HPDE6-E6E7 (cell line): ENCODE measurements around the gene LCA5L.

Source experiments
- DNase-seq: peaks from one replicate; pipeline ENCODE4 v3.0.0; 2011; ENCODE audit warnings: missing footprints; ENCODE audit errors: extremely low spot score

Gene LCA5L

DNA sequence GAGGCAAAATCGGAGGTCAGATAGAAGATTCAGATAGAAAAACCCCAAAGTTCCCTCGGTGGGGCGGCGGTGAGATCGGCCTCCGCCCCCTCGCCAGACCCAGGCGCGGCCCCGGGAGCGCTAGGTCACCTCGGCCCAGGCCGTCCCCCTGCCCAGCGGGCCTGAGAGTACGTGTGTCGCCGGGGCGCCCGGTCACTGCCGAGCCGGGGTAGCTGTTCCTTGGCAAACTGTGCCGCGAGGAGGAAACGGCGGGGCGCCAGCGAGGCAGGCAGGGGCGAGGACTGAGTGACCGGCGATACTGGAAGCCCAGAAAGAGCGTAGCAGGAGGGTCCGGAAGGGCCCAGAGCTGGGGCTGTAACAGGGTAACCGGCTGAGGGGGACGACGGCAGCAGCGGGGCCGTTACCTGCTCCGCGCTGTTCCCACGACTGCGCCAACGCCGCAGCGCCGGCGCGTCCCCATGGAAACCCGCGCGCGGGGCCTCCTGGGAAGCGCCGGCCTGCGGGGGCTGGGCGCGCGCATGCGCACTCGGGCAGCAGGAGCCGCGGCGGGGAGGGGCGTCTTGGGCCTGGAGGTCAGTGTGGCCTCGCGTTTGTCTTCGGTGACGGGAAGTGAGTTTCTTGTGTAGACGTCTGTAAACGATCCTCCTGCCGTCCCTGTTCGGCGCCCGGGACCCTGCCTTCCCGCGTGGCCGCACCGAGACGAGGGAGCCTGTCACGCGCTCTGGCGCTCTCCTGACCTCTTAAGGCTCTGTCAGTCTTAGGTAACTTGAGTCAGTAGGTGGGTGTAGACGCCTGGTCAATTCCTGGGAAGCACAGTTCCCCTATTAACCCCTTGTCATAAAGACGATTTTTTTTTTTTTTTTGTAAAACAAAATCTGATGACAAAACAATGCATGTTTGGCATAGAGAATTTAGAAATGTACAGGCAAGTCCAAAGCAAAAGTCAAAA lies at the start of gene LCA5L:
LCA5L (minus strand) TSS at position 458 of the 949 bp plus-strand sequence. CDS start 17,285 bp downstream, outside the sequence.
- DNase-seq, result peak; percentile 93

DNA sequence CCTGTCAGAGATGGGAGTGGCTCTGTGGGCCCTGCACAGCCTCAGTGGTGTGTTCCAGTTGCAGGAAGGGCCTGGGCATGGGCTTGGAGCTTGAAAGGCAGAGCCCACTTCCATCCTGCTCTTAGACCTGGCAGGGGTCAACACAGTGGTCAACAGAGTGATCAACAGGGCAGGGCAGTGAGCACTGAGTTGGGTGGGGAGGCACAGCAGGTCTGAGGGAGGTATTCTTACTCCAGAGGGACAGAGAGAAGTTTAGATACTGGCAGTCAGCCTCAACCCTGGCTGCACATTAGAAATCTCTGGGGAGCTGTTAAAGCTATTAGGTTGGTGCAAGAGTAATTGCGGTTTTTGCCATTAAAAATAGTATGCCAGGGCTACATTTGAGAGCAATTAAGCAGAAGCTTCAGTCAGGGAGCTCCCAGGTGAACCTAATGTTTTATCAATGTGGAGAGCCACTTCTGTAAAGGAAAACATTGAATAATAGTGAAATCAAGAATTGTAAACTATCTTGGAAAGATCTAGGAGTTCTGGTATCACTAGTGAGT lies 43.9 kb upstream of the LCA5L start:
- DNase-seq, result no peak

DNA sequence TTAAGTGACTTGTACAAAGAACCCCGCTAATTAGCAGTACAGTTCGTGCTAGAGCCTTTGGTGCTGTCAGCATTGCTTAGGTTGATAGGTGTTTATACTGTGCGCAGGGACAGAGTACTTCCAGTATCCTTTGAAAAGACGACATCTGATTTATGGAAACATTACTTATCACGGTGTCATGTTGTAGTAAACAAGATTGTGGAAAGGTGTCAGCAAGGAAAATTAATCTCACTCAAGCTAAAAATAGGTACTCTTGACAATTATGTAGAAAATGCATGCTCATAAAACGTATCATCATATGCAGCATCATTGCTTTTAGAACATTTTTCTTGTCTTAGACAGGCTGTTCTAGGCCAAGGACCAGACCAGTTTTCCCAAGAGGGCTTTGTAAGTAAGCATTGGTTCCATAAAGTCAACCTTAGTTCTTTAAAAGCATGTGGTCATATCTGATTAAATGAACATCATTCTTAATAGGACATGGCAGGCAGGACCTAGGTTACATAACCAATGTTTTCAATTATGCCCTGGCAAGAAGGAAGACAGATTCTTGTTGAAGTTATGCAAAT lies 39.2 kb upstream of the LCA5L start:
- no peak for DNase-seq

DNA sequence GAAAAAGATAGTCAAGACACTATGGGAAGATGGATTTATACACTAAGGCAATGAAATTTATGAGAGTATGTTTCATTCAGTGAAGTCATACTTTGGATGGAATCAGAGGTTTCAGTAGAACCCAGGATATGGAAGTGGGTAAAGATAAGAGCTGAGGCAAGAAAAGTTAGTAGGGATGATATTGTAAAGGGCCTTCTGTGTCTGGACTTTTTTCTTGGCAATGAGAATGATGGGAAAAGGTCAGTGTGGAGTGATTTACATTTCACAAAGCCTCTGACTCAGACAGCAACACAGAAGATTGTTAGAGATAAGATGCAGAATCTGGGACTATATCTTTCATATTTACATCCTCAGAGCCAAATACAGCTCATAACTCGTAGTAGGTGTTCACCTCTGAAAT lies 38.3 kb upstream of the LCA5L start:
- no peak for DNase-seq

DNA sequence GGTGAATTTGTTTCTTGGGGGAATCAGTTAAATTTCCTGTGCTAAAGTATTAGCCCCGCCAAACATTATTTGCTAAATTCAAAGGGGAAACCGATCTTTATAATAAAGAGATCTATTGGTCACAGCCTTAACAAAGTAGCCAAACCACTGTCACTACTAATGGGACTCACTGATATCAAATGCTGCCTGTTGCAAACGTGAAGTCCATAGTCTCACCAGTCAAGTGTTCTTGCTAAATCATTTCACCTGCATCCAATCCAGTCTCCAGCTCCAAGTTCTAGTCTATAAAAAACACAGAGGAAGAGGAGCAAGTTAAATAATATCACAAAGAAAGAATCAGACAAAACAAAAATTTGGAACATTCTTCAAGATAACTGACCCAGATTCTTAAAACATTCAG lies 36.3 kb upstream of the LCA5L start:
- no peak for DNase-seq

DNA sequence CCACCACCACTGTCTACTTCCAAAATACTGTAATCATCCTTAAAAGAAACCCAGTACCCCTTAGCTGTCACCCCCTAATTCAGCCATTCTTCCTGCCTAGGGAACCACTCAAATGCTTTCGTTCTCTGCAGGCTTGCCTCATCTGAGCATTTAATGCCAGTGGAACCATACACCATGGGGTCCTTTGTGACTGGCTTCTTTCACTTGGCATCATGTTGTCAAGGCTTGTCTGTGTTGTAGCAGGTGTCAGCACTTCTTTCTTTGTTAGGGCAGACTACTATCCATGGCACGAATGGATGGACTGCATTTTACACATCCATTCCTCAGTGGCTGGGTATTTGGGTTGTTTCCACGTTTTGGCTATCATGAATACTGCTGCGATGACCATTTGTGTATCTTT lies 34.7 kb upstream of the LCA5L start:
- no peak for DNase-seq

DNA sequence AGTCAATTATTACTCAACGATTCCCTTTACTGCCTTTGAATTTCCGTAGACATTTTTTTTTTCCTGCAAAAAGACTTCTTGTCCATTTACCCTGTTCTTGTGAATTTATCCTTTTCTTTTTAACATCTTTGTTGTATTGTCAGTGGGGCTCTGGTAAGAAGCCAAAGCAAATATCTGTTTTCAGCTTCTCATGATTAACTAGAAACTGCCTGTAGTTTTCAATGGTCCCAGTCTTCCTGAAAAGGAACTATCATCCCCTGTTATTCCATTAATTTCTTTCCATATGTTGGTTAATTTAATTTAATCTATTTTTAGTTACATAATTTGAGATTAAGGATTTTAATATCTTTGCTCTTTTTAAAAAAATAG lies 34.2 kb upstream of the LCA5L start:
- no peak for DNase-seq

DNA sequence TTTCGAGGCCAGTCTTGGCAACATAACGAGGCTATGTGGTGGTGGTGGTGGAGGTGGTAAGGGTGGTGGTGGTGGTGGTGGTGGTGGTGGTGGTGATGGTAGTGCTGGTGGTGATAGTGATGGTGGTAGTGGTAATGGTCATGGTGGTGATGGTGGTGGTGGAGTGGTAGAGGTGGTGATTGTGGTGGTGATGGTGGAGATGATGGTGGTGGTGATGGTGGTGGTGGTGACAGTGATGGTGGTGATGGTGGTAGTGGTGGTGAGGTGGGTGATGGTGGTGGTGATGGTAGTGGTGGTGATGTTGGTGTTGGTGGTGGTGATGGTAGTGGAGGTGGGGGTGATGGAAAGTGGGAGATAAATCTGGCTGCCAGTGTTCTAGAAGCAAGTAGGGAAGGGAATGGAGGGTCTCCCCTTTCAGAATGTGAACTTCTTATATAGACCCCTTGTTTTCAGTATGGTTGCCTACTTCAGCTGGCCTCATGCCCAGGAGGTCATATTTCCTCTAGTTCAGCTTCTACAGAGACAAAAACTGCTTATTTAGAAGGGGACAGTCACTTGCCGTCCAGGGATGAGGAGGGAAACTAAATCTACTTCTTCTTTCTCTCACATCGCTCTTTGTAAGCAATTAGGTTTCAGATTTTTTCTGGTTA lies 33.7 kb upstream of the LCA5L start:
- no peak for DNase-seq

DNA sequence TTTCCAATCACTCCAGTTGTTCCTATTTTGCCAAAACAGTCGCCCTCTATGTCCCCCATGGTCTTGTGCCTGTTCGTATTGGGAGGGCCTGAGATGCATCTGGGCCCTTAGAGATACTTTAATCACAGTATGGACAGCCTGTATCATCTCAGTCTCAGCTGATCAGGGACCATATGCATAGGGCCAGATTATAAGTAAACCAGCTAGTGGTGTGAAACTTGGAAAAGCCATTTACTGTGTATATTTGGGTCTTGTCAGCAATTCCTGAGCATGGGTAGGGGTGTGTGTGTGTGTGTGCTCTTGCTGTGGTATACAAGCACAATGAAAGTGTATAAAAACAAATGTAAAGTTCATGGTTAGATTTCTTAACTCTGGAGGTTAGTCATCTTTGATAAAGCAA lies 29.0 kb upstream of the LCA5L start:
- no peak for DNase-seq

DNA sequence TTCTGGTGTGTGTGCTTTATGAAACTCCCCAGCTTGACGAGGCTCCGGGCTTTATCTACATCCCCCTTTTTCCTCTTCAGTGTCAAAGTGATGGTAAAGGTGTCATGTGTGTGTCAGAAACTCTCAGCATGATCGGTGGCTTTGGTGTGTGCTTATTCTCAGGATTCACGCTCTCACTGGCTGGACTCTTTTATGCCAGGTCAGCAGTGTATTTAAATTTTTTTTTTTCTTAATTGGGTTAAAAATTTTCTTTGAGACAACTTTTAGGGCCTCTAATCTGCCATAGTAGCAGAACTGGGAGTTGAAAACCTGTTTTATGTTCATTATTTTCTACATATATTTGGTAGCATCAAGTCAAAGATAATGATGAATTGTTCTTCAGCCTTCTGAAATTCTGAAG lies 27.2 kb upstream of the LCA5L start:
- no peak for DNase-seq

DNA sequence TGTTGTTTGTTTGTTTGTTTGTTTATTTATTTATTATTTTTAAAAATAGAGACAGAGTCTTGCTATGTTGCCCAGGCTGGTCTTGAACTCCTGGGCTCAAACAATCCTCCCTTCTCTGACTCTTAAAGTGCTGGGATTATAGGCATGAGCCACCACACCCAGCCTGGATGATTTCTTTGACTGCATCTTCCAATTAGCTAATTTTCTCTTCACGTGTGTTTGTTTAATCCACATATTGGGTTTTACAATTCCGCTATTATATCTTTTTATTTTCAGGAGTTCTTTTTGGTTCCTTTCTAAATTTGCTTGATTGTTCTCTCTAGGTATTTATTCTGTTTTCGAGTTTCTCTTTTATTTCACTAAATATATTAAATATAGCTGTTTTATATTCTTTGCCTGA lies 26.0 kb upstream of the LCA5L start:
- DNase-seq, result no peak

DNA sequence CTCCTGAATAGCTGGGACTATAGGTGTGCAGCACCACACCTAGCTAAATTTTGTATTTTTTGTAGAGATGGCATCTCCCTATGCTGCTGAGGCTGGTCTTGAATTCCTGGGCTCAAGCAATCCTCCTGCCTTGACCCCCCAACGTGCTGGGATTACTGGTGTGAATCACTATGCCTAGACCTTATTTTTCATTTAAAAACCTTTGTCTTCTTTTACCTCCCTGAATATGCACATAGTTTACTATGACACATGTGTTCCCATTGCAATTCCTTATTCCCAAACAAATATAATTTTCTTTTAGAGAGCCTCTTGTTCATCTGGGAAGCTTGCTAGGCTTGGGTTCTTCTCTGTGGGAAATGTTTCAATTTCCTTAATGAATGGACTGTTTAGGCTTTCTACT lies 23.0 kb upstream of the LCA5L start:
- DNase-seq, result no peak

DNA sequence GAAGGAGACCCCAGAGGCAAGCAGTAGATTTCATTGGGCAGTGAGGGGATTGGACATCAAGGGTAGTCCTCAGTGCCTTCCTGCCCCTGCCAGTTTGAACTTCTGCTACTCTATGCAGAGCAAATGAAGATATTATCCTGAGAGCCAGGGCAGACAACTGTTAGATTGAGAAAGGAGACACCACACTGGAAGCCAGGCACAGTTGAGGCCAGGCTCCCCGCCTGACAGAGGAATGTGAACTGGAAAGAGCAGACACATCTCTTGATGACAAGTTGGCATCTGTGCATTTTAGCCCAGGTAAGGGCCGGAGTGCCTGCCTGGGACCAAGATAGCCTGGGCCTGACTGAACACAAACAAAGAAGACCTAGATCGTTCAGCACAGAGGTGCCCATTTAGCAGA lies 22.2 kb upstream of the LCA5L start:
- no peak for DNase-seq

DNA sequence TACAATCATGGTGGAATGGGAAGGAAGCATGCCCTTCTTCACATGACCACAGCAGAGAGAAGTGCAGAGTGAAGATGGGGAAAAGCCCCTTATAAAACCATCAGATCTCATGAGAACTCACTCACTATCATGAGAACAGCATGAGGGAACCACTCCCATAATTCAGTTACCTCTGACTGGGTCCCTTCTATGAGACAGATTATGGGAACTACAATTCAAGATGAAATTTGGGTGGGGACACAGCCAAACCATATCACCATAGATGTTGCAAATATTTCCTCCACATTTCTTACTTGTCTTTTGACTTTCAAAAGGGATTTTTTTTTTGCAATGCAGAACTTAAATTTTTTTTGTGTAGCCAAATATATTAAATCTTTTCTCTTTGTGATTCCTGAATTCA lies 21.0 kb upstream of the LCA5L start:
- no peak for DNase-seq

DNA sequence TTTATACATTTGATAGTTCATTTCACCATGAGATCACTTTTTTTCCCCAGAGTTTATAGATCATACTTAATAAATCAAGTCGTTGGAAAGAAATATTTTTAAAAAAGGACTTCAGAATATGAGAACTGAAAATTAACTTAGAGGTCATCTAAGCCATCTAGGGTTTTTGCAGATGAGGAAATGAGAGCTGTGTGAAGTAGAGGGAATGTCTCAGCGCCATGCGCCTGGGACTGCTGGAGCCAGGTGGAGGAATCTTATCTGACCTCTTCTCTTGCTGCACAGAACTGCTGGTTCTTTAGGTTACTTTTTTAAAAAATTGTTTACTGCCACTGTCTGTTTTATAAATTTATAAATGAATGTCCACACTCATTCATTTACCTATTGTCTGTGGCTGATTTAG lies 17.7 kb upstream of the LCA5L start:
- DNase-seq, result no peak

DNA sequence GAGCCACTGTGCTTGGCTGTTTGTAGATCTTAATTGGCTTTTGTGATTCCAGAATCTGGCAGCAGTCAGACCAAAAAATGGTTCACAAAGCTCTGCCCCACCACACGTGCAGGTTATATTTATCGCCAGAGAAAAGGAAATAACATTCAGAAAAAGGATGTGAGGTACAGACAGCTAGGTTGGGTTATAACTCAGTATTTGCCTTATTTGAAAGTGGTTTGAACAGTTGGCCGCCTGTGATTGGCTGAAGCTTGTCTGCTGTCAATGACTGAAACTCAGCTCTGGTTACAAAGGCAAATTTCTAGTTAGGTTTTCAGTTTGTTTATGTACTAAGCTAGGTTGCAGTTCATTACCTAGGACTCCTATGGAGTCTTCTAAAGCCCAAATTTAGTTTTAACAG lies 15.8 kb upstream of the LCA5L start:
- no peak for DNase-seq

DNA sequence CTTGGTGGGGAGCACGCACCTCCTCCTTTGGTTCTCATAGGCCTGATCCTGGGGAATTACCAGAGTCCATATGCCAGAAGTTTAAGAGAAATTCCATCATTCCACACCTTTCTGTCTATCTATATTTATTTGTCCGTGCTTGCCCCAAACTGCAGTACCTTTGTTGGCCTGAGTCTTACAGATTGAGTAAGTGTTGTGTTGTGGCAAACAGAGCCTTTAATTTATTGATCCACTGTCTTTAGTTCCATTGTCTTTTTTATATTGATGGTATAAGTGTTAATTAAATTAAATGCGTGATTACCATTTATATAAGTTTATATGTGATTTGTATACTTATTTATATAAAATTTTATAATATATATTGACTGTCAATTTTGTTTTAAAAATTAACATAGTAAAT lies 11.1 kb upstream of the LCA5L start:
- DNase-seq, result no peak

DNA sequence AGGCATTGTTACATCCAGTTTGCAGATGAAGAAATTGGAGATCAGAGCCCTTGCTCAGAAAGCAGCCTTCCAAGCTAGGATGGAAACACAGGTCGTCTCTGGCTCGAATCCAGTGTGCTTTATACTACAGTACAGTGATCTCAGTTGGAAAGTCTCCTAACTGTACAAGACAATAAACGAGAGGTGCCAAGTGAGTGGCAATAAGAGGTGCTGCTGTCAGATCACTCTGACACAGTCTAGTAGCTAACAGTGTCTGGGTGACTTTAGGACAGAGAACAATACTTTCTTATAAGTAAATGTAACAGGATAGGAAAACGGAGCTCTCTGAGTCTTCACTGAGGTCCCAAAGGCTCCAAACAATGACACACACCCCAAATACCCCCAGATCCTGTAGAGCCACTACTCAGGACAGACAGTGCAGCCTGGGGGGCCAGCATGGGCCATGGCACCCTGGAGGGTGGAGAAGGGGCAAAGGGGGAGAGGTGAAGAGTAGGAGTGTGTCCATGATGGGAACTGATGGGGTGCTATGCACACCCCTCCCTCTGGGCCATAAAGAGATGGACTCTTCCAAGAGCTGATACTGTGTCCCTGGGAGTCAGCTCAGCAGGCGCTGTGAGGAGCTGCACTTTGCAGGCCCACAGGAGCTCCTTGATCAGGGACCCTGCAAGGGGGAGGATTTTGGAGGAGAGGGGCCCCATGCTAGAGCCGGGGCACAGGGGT lies 9.5 kb upstream of the LCA5L start:
- no peak for DNase-seq

DNA sequence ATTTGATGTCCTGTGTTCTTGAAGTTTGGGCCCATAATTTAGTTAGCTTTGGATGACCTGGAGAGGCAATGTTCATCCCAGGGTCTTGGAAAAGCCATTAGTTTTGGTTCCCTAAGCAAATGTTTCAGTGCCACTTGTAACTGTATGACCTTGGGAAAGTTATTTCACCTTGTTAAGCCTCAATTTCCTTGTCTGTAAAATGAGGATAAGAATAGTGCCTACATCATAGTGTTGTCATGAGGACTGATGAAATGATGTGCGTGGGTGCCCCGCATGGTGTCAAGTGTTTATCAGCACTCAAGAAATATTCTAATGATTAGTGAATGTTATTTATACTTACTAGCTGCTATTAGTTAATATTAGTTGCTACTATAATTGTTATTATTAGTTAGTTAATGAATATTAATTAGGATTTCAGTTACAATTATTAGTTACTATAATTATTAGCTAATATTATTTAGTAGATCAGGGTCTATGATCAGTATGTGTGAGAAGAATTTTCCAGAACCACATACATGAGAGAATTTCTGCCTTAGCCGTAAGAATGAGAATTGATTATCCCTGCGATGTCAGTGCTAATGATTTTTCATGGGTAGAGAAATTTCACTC lies 8.1 kb upstream of the LCA5L start:
- DNase-seq, result no peak

DNA sequence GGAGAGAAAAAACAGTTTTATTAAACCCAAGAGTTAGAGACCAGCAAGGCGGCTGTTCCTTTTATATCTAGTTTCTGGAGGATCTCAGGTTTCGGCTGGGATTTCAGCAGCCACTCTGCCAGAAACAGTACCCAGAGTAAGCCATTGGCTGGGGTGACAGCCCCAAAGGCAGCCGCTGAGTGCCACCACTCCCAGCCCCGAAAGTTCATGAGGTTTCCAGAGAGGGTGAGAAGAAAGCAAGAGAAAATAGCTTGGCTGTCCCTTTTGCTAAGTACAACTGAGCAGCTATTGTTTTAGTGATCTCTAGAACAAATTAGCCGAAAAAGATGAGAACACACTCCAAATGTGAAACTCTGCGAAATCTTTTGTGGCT lies 7.4 kb upstream of the LCA5L start:
- DNase-seq, result no peak

DNA sequence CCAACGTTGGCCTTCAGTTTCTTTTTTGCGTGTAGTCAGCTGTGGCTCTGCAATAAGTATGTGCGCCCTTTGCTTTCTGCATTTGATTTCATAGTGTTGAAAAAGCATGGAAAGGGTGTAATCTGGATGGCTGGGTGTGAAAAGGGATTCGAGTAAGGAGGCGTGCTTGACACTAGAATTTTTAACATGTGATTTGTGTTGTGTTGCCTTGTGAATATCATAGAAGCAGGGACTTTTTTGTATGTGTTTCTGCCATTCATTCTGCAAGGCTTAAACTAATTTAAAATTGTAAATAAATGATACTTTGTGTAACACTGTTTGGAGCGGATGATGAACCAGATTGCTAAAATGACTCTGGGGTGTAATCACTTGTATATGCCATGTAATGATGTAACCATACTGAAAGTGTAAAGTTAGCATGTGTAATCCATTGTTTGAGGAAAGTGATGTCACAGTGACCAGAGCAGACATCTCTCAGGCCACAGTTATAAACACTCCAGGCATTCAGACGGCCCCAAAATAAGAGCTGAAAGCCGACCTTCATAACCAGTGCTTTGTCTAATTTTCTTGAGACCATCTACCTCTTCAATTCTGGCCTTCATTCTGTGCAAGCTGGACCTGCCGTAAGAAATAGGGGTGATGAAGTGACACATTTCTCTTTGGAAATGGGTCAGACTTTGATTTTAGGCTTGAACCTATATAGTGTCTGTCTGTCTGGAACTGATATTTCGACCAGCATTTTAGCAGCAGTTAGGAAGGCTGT lies 6.8 kb upstream of the LCA5L start:
- DNase-seq, result no peak
